NCI-H128 (cell line): Measurements from ENCODE around the gene ETF1.
A peak's percentile ranks its signal among the peaks of the same experiment; 100 is the strongest.

Experiments
- DNase-seq: peaks from one replicate; lab custom pipeline; 2025; ENCODE audit not compliant: unreplicated experiment; lab: John Stamatoyannopoulos, UW

The ETF1 gene

DNA sequence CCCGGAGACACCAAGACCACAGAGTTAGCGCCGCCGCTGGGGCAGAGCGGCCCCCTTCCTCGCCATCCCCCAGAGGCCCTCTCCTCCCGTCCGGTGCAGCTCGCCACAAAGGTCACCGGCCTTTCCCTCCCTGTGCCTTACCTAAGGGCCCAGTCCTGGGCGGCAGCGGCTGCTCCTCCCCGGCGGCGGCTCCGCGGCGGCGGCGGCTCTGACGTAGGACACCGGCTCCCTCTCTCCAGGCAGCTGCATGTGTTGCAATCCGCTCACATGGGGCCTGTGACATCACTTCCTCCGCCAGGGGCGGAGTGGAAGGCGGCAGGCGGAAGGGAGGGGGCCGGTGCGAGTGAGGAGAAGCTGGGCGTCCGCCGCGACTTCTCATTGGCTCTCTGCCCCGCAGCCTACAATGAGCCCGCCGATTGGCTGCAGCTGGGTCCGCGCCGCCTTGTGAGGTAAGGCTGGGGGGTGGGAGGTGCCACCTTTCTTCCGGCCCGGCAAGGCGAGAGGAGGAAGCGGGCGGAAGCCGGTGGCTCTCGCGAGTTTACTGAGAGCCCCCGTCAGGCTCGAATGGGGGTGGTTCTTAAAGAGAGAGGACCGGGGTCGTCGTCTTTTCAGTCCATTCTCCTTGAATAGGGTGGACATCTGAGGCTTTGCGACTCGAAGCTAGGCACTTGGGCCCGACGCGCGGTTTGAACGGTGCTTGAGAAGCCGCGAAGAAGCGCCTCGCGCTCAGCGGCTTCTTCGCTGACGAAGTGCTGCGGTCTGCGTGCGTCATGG lies at the start of gene ETF1:
Gene ETF1 (minus strand): TSS at position 281 of the 774 bp plus-strand sequence. CDS start 318 bp downstream, outside the sequence.
- peak; percentile 91 for DNase-seq

- no peak for DNase-seq
Measured at GRCh38 chr5:138588013-138588788, 45.2 kb upstream of the ETF1 start.

- DNase-seq, result no peak
Measured at GRCh38 chr5:138585157-138585556, 42.1 kb upstream of the ETF1 start.

DNA sequence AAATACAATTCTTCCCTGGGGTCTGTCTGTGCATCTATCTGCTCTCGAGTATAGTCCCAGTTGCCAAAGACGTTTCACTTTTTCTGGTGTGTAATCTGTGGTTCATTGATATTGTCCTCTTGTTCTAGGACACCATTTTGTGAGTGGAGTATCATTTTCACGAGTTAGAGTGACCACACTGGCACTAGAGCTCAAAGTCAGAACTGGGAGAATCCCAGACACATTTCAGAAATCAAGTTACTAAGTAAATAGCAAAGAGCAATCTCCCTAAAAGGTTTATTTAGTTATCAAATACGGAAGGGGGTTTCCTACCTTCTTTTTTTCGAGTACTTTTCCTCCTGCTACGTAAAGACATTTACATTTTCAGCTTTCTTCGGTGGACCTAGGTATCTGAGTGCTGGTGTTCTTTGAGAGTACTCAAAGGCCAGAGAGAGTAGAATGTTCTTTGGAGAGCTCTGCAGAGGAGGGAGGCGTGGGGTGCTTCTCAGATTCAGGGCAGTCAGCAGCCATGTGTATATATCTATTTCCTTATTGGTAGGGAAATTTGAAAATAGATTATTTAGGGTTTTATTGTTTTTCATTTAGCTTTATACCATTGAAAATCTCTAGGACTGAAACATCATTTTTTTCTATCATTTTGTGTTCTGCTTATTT lies 41.1 kb upstream of the ETF1 start:
- no peak for DNase-seq

GRCh38 chr5:138582959-138583358 lies 39.9 kb upstream of the ETF1 start:
- DNase-seq, result no peak

DNA sequence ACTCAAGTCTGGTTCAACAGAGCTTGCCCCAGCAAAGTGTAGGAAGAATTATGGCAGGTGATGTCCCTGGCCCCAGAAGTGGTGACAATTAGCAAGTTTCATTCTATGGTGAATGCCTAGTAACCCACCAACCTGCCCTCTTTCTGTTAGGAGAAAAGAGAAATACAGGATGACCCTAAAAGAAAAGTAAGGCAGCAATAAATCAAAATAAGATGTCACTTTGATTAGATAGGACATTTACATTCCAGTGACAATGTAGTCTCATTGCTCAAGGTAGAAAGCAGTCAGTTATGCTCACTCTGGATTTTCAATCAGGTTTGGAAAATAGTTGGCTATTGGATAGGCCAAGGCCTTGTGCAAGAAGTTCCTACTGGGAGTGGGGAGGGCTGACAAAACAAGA lies 37.7 kb upstream of the ETF1 start:
- DNase-seq, result no peak

GRCh38 chr5:138580001-138580400 lies 37.0 kb upstream of the ETF1 start:
- DNase-seq, result no peak

DNA sequence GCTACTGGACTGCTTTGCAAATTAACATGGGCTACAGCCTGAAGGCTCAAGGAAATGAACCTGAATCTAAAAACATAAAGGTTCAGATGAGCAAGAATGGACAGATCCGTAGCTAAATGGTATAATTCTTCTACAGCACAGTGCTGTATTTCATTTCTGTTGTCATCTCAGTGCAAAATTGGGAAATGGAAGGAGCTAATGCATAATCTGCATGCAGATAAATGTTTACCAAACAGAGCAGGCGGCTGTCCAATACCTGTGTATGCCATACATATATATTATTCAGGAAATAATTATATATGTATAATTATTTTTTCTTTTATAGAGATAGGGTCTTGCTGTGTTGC lies 36.5 kb upstream of the ETF1 start:
- DNase-seq, result no peak

GRCh38 chr5:138577452-138577851 lies 34.4 kb upstream of the ETF1 start:
- no peak for DNase-seq

- peak; percentile 95 for DNase-seq
Measured at GRCh38 chr5:138575194-138576015, 32.4 kb upstream of the ETF1 start, which contains the start of gene HSPA9. TSS of gene HSPA9 (minus strand) at chr5:138575401. CDS start at chr5:138575318, 83 bp downstream.

DNA sequence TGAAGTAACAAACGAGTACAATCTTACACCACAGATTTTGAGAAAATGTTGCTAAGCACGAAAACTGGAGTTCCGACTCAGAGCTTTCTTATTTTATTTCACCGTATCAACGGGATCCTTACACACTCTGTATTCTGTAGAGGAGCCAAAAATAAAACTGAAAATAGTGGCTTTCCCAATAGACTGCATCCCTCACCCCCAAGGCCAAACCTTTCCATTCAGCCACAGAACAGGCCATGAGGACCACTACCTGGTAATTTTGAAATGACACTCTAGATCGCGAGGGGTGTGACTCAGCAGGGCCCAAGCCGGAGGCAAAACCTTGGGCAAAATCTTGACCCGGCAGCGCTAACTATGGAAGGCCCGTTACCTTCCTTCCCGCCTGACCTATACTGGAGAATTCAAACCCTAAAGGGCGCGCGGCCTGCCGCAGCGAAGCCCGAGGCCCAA lies 31.7 kb upstream of the ETF1 start:
- DNase-seq, result no peak

DNA sequence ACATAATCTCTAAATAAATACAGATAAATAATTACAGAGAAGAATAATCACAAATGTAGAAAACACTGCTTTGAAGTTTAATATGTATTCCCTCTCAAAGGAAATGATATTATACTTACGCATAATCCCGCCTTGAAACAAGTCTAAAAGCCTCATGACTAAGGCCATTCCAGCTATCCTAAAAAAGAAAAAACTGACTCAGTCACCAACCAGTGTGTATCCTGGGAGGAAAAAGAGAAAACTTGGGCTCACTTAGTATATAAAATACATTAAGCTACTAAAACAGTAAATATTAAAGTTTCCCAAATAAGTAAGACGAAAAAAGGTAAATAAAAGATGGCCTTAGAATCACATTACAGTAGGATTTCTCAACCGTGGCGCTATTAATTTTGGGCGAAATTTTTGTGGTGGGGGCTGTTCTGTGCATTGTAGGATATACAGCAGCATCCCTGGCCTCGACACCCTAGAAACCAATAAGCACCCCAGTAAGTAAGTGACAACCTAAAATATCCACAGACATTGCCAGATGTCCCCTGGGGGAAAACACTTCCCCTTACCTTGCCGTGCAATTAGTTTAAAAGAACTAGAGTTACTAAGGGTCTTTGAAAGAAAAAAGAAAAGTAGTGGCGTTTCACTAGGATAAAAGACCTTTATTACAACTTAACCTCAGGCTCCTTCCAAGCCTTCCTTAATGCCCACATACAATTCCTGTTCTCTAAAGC lies 31.1 kb upstream of the ETF1 start:
- no peak for DNase-seq

DNA sequence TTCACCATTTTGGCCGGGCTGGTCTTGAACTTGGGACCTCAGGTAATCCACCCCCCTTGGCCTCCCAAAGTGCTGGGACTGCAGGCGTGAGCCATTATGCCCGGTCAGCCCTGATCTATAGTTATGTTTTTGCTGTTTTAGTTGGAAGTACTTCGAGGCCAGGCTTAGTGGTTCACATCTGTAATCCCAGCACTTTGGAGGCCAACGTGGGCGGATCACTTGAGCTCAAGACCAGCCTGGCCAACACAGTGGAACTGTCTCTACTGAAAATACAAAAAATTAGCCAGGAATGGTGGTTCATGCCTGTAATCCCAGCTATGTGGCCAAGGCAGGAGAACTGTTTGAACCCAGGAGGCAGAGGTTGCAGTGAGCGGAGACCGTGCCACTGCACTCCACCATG lies 30.2 kb upstream of the ETF1 start:
- DNase-seq, result no peak

DNA sequence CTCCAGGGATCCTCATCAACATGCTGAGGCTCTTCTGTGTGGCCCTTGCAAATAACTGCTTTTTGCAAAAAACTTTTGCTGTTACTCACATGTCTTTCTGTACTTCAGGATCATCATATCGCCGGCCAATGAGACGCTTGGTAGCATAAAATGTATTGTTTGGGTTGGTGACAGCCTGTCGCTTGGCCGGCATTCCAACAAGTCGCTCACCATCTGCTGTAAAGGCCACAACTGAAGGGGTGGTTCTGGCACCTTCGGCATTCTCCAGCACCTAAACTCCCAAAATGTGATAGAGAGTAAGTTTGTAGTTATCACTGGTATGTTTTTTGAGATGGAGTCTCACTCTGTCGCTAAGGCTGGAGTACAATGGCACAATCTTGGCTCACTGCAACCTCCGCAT lies 27.8 kb upstream of the ETF1 start:
- DNase-seq, result no peak

GRCh38 chr5:138569782-138570181 lies 26.7 kb upstream of the ETF1 start:
- no peak for DNase-seq

- DNase-seq, result no peak
Measured at GRCh38 chr5:138568061-138568824, 25.2 kb upstream of the ETF1 start.

- DNase-seq, result no peak
Measured at GRCh38 chr5:138566792-138567191, 23.8 kb upstream of the ETF1 start.

DNA sequence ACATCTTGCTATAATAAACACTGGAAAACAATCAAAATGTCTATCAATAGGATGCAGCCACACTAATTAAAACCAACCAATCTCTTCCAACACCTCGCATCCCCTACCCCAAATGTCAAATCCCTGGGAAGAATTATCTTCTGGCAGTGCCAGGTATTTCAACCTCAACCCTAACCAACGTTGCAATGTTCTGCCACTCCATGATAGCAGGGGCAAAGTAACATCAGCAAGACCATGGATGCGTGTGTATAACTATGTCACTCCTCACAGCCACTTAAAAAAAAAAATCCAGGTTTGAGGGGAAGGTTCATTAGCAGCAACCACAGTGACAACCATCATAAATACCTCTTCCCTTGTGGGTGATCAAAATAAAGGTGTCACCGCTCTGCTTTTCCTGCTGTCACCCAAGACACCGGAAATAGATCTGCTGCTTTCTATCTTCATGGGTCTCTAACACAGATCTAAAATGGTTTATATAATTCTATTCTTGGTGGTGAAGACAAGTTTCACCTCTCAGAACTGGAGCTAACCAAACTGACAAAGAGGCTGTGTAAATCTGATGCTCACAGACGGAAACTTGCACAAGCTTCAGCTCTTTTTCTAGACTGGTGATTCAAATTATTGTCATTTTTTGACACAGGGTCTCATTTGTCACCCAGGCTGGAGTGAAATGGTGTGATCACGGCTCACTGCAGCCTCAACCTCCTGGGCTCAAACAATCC lies 22.2 kb upstream of the ETF1 start:
- DNase-seq, result no peak

- no peak for DNase-seq
Measured at GRCh38 chr5:138564242-138564641, 21.2 kb upstream of the ETF1 start.
